Breast epithelium (tissue), 3 donors: ENCODE results near the gene PDHB.

ENCODE experiments used
- CTCF ChIP-seq, 3 donors: fragments of 450-650 bp; IDR thresholded peaks; one replicate each; pipeline ENCODE4 v1.5.1; 2016 to 2017; ENCODE audit warnings: antibody characterized with exemption in 3 of 3, mild to moderate bottlenecking in 3 of 3, moderate library complexity in 3 of 3
- POLR2A ChIP-seq: fragments of 450-650 bp; IDR thresholded peaks from one replicate; pipeline ENCODE4 v1.6.1; 2016; ENCODE audit warnings: antibody characterized with exemption, mild to moderate bottlenecking, moderate library complexity
- POLR2AphosphoS5 ChIP-seq, 3 donors: sonication (generic); formaldehyde crosslinking; IDR thresholded peaks; one replicate each; pipeline ENCODE4 v1.6.1; 2017; ENCODE audit warnings: antibody characterized with exemption in 3 of 3

DNA sequence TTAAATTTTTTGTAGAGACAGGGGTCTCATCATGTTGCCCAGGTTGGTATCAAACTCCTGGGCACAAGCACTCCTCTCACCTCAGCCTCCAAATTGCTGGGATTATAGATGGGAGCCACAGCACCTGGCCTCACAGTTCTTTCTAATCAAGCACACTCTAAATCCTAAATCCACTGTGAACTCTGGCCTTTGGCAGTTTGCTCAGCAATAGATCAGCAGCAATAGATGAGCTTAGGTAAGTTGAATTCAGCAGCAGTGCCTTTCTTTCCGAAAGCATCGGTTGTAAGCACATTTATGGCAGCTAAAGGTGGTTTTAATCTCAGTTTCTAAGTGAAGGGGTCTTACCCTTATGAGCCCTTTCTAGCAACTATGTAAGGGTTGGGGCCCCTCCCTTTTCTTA, 16.6 kb downstream of the PDHB start:
- no peak for TF ChIP-seq CTCF (IDR thresholded peaks at IDR 0.05)
- no peak for TF ChIP-seq POLR2AphosphoS5 (IDR thresholded peaks at IDR 0.05)
- no peak for TF ChIP-seq POLR2A
